ENCODE data around the gene GGNBP2. TPM values are rescaled to one million over a fixed set of nuclear protein-coding genes. Genes with fewer than 3 reads are reported as not detected.

Gene GGNBP2
- total RNA-seq, 1 experiment from 2014 or later: 27.6 TPM

DNA sequence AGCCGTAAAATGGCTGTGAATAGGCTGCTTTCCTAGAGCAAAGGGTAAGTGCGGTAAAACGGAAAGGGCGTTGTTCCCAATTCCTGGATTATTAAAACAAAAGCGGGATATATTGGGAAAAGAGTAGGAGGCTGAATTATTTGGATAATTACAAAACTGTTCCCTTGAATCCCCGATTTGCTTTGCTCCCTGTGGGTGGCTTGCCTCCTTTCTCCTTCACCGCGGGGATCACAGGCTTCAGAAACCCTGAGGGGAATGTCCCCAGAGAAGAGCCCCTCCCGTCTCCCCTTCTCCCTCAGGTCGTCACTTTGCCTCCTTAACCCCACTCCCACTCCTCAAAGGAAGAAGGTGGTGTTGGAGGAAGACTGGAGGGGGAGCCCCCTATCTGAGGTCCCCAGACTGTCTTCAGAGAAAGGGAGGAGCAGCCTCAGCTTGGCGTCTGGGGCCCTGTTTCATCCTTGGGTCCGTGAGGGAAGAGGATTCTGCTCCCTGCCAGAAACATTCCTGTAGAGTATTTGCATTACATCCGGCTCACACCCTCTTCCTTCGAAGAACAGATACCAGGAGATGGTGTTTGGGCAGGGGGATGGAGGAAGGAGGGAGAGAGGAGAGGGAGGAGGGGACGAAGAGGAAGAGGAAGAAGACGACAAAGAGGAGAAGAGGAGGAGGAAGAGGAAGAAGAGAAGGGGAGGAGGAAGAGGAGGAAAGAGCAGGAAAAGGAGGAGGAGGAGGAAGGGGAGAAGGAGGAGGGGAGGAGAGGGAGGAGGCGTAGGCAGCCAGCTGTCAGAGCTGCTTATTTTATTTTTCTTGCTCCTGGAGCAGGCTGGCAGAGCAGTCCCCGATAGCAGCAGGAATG, 88.4 kb downstream of the GGNBP2 start:
- H3K27me3 ChIP-seq (ENCODE audit: control insufficient read depth, insufficient read depth, low read length): peaks cover 5% of the 10 kb centered on the region

More for the DNA sequence above, 88.4 kb downstream of the GGNBP2 start:
- peak; percentile 77 for DNase-seq
- H3K36me3 ChIP-seq (replicated peaks; ENCODE audit: control insufficient read depth, insufficient read depth, low read length): no peaks in the 10 kb centered on the region
- no peak overlapping the region for H3K4me3 ChIP-seq (ENCODE audit: insufficient read depth, low read depth, low read length)

Other genes starting within 250 kb of the GGNBP2 start
- not detected in 2 replicates for gene TBC1D3G, start 221.0 kb upstream of the GGNBP2 start, total RNA-seq (2014; rRNA removed; shearing (Covaris generic))
- gene TBC1D3H, start 156.5 kb upstream of the GGNBP2 start, total RNA-seq (2014; rRNA removed; shearing (Covaris generic)): 0.55 and 1.3 TPM in 2 replicates
- gene ZNHIT3, start 58.2 kb upstream of the GGNBP2 start, total RNA-seq (2014; rRNA removed; shearing (Covaris generic)): 81.8 and 85.4 TPM in 2 replicates
- gene MYO19, start 10.1 kb upstream of the GGNBP2 start, total RNA-seq (2014; rRNA removed; shearing (Covaris generic)): 146 TPM in 2 replicates
- 9.6 and 10.7 TPM in 2 replicates for gene PIGW, start 9.9 kb upstream of the GGNBP2 start, total RNA-seq (2014; rRNA removed; shearing (Covaris generic))
- gene DHRS11, start 47.0 kb downstream of the GGNBP2 start, total RNA-seq (2014; rRNA removed; shearing (Covaris generic)): 38.6 and 46.9 TPM in 2 replicates
- 19.3 and 24.8 TPM in 2 replicates for gene MRM1, start 56.7 kb downstream of the GGNBP2 start, total RNA-seq (2014; rRNA removed; shearing (Covaris generic))

All from H7 (cell line).